Stimulated activated naive CD8-positive, alpha-beta T cell treated with anti-CD3 and anti-CD28 coated beads, Interleukin-15, Interleukin-2, amounts not matched to agents 100 ng/mL and 50 ng/mL, for 24 hours (primary cell): ENCODE data around the gene LHFPL3.
"Not testable (repeated sequence)": the region's sequence is repeated elsewhere in the genome, so short reads cannot be mapped to it uniquely, and the experiment has no call there.

Experiments
- H3K27ac Mint-ChIP-seq: one replicate; pipeline ENCODE4 v1.8.0; 2021; ENCODE audit warnings: mild to moderate bottlenecking, mixed read lengths
- H3K27me3 Mint-ChIP-seq: one replicate; pipeline ENCODE4 v1.8.0; 2021; ENCODE audit warnings: mixed read lengths
- H3K36me3 Mint-ChIP-seq: one replicate; pipeline ENCODE4 v1.8.0; 2021; ENCODE audit warnings: low read depth, mixed read lengths
- H3K4me1 Mint-ChIP-seq: one replicate; pipeline ENCODE4 v1.8.0; 2021; ENCODE audit warnings: low read depth, mixed read lengths
- H3K4me3 Mint-ChIP-seq: one replicate; pipeline ENCODE4 v1.8.0; 2021; ENCODE audit warnings: mild to moderate bottlenecking, mixed read lengths
- H3K9me3 Mint-ChIP-seq: one replicate; pipeline ENCODE4 v1.8.0; 2021; ENCODE audit warnings: mixed read lengths

The LHFPL3 gene

DNA sequence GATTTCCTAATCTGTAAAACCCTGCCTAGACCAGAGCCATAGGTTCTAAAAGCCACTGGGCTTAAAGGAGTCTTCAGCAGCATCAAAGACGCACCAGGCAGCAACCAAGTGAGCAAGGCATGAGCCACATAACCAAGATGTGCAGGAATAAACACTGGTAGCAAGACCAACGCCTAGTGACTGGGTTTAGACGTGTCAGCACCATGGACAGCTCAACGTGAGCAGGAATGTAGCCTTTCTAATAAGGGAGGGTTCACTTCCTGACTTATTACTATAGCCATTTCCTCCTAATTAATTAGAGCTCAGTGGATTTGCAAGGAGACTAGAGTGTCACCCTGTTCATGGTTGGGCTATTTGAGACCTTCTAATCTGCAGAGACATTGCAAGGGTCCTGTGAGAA lies 223.7 kb downstream of the LHFPL3 start:
- Mint-ChIP-seq H3K4me3 (no peak overlapping the region), H3K9me3 (peaks cover 8% of the 10 kb centered on the region), H3K27ac (no peak overlapping the region), H3K27me3 (no peaks in the 10 kb centered on the region), H3K36me3 (no peaks in the 10 kb centered on the region), H3K4me1 (no peaks in the 10 kb centered on the region)

DNA sequence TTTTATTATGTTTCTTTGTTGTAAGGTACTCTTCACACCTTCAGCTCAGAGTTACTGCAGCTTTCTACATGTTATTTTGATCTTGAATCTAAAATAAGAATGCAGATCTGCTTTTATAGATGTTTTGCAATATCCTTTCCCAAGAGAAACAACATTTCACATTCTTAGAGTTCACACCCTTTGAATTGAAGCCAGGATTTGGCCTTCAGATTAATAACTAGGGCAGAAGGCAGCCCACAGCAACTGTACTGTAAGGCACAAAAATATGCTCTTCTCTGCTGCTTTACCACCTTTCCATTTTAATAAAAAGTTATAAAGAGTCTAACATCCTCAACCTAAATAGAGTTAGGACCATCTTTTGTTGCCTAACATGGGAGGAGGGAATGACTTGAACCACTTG lies 224.7 kb downstream of the LHFPL3 start:
- Mint-ChIP-seq H3K4me3 (no peak overlapping the region), H3K4me1 (no peaks in the 10 kb centered on the region), H3K27ac (no peak overlapping the region), H3K27me3 (no peaks in the 10 kb centered on the region), H3K36me3 (no peaks in the 10 kb centered on the region), H3K9me3 (peaks cover 10% of the 10 kb centered on the region)

DNA sequence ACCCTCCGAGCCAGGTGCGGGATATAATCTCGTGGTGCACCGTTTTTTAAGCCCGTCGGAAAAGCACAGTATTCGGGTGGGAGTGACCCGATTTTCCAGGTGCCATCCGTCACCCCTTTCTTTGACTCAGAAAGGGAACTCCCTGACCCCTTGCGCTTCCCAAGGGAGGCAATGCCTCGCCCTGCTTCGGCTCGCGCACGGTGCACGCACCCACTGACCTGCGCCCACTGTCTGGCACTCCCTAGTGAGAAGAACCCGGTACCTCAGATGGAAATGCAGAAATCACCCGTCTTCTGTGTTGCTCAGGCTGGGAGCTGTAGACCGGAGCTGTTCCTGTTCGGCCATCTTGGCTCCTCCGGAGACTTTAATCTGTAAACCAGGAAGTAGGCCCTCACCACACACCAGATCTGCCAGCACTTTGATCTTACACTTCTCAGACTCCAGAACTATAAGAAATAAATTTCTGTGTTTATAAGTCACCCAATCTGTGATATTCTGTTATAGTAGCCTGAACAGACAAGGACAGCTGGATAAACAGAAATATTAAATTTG lies 235.0 kb downstream of the LHFPL3 start:
- not testable (repeated sequence) for H3K4me1 Mint-ChIP-seq, H3K4me3 Mint-ChIP-seq, H3K36me3 Mint-ChIP-seq, H3K27ac Mint-ChIP-seq, H3K27me3 Mint-ChIP-seq
- peaks cover 10% of the 10 kb centered on the region for H3K9me3 Mint-ChIP-seq

DNA sequence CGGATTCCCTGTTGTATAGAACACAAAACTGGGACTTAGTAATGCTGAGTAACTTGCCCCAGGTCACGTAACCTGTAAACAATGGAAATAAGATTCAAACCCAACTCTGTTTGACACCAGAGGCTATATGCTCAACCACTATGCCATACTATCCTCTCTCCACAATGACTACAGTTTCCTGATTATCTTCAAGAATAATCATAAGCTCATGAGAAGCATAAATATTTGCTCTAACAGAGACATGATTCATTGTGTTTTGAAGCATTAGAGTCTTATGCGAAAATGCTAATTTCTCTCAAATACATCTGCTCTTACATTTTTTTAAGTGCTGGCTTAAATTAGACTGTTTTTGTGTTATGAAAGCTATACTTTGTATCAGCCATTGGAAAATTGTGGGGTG lies 241.3 kb downstream of the LHFPL3 start:
- no peaks in the 10 kb centered on the region for H3K4me1 Mint-ChIP-seq

DNA sequence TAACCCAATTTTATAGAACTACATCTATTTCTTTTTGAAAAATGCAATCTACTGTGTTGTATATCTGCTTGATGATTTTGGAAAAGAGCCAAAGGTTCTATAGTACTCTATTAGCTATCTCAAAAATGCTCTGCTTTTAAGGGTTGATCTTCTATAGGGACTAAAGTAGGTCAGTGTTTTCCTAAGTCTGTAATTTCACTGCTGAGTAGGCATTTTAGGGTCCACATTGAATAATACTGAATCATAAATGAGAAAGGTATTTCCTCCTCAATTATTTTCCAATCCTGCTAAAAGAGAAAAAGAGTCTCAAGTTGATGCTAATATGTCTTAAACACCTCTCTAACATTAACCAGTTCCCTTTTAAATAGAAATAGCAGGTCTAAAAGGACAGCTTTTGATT lies 244.2 kb downstream of the LHFPL3 start:
- Mint-ChIP-seq H3K4me1 (no peaks in the 10 kb centered on the region), H3K9me3 (no peaks in the 10 kb centered on the region), H3K36me3 (no peaks in the 10 kb centered on the region), H3K27ac (no peak overlapping the region), H3K27me3 (peaks cover 3% of the 10 kb centered on the region), H3K4me3 (no peak overlapping the region)

More for the DNA sequence above, 241.3 kb downstream of the LHFPL3 start:
- H3K27ac Mint-ChIP-seq = no peak overlapping the region
- H3K27me3 Mint-ChIP-seq = peaks cover 3% of the 10 kb centered on the region
- no peaks in the 10 kb centered on the region for H3K36me3 Mint-ChIP-seq
- no peaks in the 10 kb centered on the region for H3K9me3 Mint-ChIP-seq
- H3K4me3 Mint-ChIP-seq = no peak overlapping the region

DNA sequence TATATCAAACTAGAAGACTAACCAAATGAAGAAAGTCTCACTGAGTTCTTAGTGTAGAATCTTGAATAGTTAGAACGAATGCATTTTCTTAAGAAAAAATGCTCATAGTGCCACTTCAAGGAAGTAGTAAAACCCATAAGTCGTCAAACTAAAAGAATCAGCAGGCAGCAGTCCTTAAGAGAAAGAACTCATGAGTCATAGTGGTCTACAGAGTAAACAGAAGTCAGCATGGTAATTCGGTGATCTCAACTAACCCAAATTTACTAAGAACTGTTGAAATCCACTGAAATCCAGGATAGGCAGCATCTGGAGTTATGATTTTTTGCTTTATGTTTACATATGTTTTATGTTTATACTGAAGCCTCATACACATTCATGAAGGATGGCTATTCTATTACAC lies 256.2 kb downstream of the LHFPL3 start:
- H3K4me3 Mint-ChIP-seq = no peak overlapping the region
- no peaks in the 10 kb centered on the region for H3K36me3 Mint-ChIP-seq
- H3K27ac Mint-ChIP-seq = no peak overlapping the region
- no peaks in the 10 kb centered on the region for H3K4me1 Mint-ChIP-seq
- H3K9me3 Mint-ChIP-seq = peaks cover 3% of the 10 kb centered on the region
- no peaks in the 10 kb centered on the region for H3K27me3 Mint-ChIP-seq

DNA sequence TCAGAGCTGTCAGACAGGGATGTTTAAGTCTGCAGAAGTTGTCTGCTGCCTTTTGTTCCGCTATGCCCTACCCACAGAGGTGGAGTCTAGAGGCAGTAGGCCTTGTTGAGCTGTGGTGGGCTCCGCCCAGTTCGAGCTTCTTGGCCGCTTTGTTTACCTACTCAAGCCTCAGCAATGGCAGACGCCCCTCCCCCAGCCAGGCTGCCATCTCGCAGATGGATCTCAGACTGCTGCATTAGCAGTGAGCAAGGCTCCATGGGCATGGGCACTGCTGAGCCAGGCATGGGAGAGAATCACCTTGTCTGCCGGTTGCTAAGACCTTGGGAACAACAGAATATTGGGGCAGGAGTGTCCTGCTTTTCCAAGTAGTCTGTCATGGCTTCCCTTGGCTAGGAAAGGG lies 267.2 kb downstream of the LHFPL3 start:
- H3K4me1 Mint-ChIP-seq, H3K36me3 Mint-ChIP-seq, H3K9me3 Mint-ChIP-seq, H3K4me3 Mint-ChIP-seq, H3K27me3 Mint-ChIP-seq, H3K27ac Mint-ChIP-seq: not testable (repeated sequence)

DNA sequence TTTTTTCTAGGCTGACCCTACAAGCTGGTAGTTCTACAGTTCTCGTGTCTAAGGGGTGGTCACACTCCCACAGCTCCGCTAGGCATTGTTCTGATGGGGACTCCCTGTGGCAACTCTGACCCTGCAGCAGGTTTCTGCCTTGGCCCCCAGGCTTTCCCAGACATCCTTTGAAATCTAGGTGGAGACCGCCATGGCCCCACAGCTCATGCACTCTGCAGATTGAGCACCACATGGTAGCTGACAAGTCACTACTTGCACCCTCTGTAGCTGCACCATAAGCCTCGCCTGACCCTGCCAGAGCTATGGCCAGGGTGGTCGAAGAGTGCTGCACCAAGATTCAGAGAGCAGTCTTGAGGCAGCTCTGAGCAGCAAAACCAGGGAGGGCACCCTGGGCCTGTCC lies 275.6 kb downstream of the LHFPL3 start:
- Mint-ChIP-seq H3K4me3 (no peak overlapping the region), H3K27ac (no peak overlapping the region)

DNA sequence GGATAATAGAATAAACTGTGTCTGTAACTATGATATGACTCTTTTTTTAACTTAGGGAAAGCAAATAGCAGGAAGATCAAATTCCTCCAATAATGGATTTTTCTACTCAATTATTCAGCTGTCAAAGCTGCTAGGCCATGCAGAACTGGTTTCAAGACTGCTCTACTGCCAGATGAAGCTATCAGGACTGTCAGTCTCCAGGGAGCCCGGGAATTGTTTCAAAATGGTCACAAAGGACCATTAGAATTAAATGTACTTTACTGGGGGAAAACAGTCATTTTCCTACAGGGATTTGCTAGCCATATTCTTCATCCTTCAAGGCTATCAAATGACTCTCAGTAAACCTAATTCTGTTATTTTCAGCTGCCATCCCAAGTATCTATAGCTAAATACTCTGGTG lies 276.3 kb downstream of the LHFPL3 start:
- Mint-ChIP-seq H3K9me3 (no peaks in the 10 kb centered on the region), H3K4me3 (no peak overlapping the region), H3K27me3 (peaks cover 3% of the 10 kb centered on the region), H3K27ac (no peak overlapping the region), H3K36me3 (no peaks in the 10 kb centered on the region), H3K4me1 (no peaks in the 10 kb centered on the region)

More for the DNA sequence above, 275.6 kb downstream of the LHFPL3 start:
- no peaks in the 10 kb centered on the region for H3K9me3 Mint-ChIP-seq
- H3K4me1 Mint-ChIP-seq = no peaks in the 10 kb centered on the region
- peaks cover 3% of the 10 kb centered on the region for H3K27me3 Mint-ChIP-seq
- no peaks in the 10 kb centered on the region for H3K36me3 Mint-ChIP-seq

DNA sequence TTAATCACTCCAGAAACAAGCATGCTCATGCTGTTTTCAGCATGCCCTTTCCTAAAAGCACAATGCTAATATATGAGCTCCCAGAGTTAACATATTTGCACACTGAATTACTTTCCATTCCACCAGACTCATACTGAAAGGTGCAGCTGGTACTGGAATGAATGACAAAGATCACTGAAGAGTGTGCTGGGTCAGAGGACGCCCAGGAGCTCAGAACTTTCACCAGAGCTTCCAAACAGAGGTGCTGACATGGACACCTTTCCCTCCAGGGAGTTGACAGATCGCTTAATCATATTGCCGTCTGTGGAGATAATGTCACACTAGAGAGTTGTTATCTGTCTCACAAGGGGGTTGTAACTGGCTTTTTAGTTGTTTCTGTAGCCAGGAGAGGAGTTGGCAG lies 292.9 kb downstream of the LHFPL3 start:
- no peaks in the 10 kb centered on the region for H3K9me3 Mint-ChIP-seq
- no peak overlapping the region for H3K4me3 Mint-ChIP-seq
- no peaks in the 10 kb centered on the region for H3K36me3 Mint-ChIP-seq
- no peak overlapping the region for H3K27ac Mint-ChIP-seq
- H3K4me1 Mint-ChIP-seq = no peaks in the 10 kb centered on the region
- H3K27me3 Mint-ChIP-seq = no peaks in the 10 kb centered on the region

DNA sequence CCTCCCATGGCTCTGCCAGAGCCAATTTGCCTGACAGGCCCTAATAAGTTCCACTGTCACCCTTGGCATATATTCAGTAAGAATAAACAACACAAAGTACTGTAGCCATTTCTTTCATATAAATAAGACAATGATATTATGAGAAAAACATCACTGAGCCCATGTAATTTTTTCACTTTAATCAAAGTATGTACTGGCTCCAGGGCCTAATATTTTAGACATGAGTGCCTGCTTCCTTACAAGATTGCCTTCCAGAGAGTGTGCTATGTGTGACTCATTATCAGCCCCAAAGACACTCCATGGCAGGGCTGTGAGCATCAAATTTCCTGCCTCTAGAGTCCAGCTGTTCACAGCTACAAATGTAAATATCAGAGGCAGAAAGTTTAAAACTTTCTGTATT lies 297.6 kb downstream of the LHFPL3 start:
- no peaks in the 10 kb centered on the region for H3K4me1 Mint-ChIP-seq
- H3K27ac Mint-ChIP-seq = no peak overlapping the region
- H3K4me3 Mint-ChIP-seq = no peak overlapping the region
- peaks cover 4% of the 10 kb centered on the region for H3K27me3 Mint-ChIP-seq
- no peaks in the 10 kb centered on the region for H3K36me3 Mint-ChIP-seq
- H3K9me3 Mint-ChIP-seq = no peaks in the 10 kb centered on the region

DNA sequence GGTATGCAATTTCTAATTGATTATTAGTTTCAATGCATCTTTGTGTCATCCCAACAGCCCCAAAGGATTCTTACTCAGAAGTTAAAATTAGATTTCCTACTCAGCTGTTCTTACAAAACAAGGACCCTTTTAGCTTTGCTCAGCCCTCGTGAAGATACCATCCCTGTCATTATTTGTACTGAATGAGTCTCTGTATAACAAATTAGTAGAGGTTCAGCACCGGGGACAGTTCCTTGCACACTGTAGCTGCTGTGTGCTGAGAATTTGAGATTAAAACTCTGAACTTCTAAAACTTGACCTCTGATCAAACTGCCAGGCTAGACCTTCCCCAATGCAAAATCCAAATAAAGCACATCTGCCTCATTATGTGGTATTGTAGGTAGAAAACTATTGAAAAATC lies 299.1 kb downstream of the LHFPL3 start:
- Mint-ChIP-seq H3K27me3 (peaks cover 4% of the 10 kb centered on the region), H3K9me3 (no peaks in the 10 kb centered on the region), H3K4me1 (no peaks in the 10 kb centered on the region), H3K4me3 (no peak overlapping the region), H3K27ac (no peak overlapping the region), H3K36me3 (no peaks in the 10 kb centered on the region)

DNA sequence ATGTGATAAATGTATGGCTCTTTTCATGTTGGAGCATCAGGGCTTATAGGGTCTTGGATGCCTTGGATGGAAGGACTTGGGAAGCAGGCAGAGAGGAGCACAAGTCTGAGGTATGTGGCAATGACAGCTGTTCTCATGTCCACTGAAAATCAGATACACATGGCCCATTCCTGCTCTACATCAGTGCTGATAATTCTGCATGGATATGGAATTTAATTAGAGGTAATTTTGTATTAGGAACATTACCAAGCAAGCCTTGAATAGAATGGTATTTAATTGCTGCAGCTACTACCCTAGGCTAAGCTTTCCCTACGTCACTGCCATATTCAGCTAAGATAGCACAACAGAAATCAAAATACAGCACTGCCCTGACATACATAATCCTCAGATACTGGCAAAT lies 299.6 kb downstream of the LHFPL3 start:
- Mint-ChIP-seq H3K36me3 (no peaks in the 10 kb centered on the region), H3K4me1 (no peaks in the 10 kb centered on the region), H3K27me3 (peaks cover 4% of the 10 kb centered on the region), H3K27ac (no peak overlapping the region), H3K4me3 (no peak overlapping the region), H3K9me3 (no peaks in the 10 kb centered on the region)

DNA sequence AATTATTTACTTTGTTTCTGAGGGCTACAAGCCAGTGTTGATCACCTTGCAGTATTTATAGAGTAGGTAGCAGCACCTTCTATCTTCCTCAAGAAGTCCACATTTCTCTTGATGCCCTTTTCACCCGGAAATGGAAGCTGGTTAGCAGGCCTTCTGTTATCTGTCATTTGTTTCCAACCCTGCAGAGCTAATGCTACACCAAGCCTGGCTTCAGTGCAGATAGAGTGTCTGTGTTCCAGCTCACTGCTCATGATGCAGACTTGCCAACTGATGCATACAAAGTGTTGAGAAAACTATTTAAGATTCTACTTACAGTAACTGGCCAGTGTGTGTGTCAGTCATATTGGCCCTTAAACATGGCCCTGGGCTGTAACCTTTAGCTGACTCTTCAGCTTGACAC lies 301.0 kb downstream of the LHFPL3 start:
- no peaks in the 10 kb centered on the region for H3K4me1 Mint-ChIP-seq
- H3K9me3 Mint-ChIP-seq = no peaks in the 10 kb centered on the region
- H3K4me3 Mint-ChIP-seq = no peak overlapping the region
- H3K27me3 Mint-ChIP-seq = peaks cover 4% of the 10 kb centered on the region
- H3K36me3 Mint-ChIP-seq = no peaks in the 10 kb centered on the region
- no peak overlapping the region for H3K27ac Mint-ChIP-seq

DNA sequence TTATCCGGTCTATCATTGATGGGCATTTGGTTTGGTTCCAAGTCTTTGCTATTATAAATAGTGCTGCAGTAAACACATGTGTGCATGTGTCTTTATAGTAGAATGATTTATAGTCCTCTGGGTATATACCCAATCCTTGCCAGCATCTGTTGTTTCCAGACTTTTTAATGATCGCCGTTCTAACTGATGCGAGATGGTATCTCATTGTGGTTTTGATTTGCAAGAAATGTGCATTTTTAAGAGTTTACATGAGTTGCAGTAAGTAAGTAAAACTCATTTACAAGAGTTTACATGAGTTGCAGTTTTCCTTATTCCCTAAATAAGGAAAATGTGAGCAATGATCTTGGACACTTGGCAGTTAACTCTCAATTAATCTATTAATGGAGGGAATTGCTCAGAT lies 312.1 kb downstream of the LHFPL3 start:
- no peaks in the 10 kb centered on the region for H3K36me3 Mint-ChIP-seq
- H3K9me3 Mint-ChIP-seq = no peaks in the 10 kb centered on the region
- H3K27ac Mint-ChIP-seq = no peak overlapping the region
- no peak overlapping the region for H3K4me3 Mint-ChIP-seq
- no peaks in the 10 kb centered on the region for H3K4me1 Mint-ChIP-seq
- peaks cover 17% of the 10 kb centered on the region for H3K27me3 Mint-ChIP-seq

DNA sequence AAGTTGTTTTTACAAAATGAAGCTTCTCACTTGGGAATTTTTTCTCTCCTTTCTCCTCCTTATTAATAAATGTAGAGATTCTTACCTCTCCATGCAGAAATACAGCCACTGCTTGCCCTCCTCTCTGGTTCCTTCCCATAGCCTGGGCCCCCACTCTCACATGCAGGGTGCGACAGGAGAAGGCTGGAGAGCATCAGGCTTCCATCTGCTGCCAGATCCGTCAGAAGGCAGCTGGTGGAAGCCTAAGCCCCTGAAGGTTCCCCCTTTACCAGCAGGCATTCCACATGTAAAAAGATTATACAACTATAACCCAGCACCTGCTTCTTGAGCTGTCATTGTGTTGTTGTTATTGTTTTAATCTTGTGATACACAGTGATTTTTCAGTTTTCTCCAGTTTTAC lies 314.2 kb downstream of the LHFPL3 start:
- Mint-ChIP-seq H3K9me3 (no peaks in the 10 kb centered on the region), H3K36me3 (no peaks in the 10 kb centered on the region), H3K4me1 (no peaks in the 10 kb centered on the region), H3K27ac (no peak overlapping the region), H3K4me3 (no peak overlapping the region), H3K27me3 (peaks cover 24% of the 10 kb centered on the region)
